ENCODE measurements around the gene MAPK6.

MAPK6 gene

GRCh38 chr15:52023169-52023922 is 4.3 kb downstream of the MAPK6 start:
- H3K4me3 ChIP-seq (ENCODE audit: control insufficient read depth, low read depth, low read length): no peak overlapping the region
- DNase-seq (ENCODE audit: low read depth): no peak
- TF ChIP-seq, protein P1, sequence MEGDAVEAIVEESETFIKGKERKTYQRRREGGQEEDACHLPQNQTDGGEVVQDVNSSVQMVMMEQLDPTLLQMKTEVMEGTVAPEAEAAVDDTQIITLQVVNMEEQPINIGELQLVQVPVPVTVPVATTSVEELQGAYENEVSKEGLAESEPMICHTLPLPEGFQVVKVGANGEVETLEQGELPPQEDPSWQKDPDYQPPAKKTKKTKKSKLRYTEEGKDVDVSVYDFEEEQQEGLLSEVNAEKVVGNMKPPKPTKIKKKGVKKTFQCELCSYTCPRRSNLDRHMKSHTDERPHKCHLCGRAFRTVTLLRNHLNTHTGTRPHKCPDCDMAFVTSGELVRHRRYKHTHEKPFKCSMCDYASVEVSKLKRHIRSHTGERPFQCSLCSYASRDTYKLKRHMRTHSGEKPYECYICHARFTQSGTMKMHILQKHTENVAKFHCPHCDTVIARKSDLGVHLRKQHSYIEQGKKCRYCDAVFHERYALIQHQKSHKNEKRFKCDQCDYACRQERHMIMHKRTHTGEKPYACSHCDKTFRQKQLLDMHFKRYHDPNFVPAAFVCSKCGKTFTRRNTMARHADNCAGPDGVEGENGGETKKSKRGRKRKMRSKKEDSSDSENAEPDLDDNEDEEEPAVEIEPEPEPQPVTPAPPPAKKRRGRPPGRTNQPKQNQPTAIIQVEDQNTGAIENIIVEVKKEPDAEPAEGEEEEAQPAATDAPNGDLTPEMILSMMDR (conservative IDR thresholded peaks at IDR 0.05; ENCODE audit: control insufficient read depth, insufficient read depth, low read depth, low read length): no peak

DNA sequence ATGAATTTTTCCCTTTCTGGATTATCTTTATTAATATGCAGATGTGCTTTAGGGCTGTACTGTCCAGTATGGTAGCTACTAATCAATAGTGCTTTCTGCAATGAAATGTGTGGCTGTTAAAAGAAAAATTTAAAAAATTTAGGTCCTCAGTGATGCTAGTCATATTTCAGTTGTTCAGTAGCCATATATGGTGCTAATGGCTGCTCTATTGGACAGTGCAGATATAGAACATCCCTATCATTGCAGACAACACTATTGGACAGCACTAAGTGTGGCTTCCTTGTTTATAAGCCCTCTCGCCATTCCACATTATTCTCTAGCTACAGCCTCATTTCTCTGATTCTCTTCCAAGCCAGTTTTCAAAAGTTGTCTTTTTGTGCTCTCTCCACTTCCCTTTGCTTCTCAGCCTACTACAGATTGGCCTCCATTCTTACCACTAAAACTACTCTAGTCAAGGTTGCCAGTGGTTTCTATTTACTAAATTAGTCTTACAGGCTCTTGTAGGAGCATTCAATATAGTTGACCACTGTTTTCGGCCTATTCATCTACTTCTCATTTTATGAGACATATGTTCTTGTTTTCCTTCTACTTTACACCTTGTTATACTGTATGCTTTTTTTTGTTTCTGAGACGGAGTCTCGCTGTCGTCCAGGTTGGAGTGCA is 9.5 kb downstream of the MAPK6 start:
- no peak overlapping the region for H3K4me3 ChIP-seq (ENCODE audit: control insufficient read depth, low read depth, low read length)
- TF ChIP-seq, protein P1 (conservative IDR thresholded peaks at IDR 0.05; ENCODE audit: control insufficient read depth, insufficient read depth, low read depth, low read length): no peak
- DNase-seq (ENCODE audit: low read depth): no peak

DNA sequence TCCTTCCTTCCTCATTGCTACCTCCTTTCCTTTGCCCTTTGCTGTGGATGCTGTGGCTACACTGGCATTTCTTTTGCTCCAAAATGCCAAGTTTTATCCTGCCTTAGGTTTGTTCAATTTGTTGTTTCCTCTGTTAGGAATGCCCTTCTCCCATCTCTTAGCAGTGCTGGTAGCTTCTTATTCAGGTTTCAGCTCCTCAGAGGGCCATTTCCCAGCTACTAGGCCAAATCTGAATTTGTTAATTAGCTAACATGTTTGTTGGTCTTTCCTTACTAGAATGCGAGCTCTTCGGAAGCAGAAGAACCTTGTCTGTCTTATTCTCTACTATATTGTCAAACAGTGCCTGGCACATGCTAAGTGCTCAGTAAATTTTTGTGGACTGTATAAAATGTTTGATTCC is 11.0 kb downstream of the MAPK6 start:
- no peak overlapping the region for H3K4me3 ChIP-seq (ENCODE audit: control insufficient read depth, low read depth, low read length)
- TF ChIP-seq, protein P1 (conservative IDR thresholded peaks at IDR 0.05; ENCODE audit: control insufficient read depth, insufficient read depth, low read depth, low read length): no peak
- DNase-seq (ENCODE audit: low read depth): no peak

GRCh38 chr15:52031556-52031955 is 12.5 kb downstream of the MAPK6 start:
- TF ChIP-seq, protein P1 (conservative IDR thresholded peaks at IDR 0.05; ENCODE audit: control insufficient read depth, insufficient read depth, low read depth, low read length): no peak
- peak; percentile 33 for DNase-seq (ENCODE audit: low read depth)
- H3K4me3 ChIP-seq (ENCODE audit: control insufficient read depth, low read depth, low read length): no peak overlapping the region

GRCh38 chr15:52037889-52038505 is 19.0 kb downstream of the MAPK6 start:
- no peak overlapping the region for H3K4me3 ChIP-seq (ENCODE audit: control insufficient read depth, low read depth, low read length)
- DNase-seq (ENCODE audit: low read depth): peak; percentile 41
- TF ChIP-seq, protein P1 (conservative IDR thresholded peaks at IDR 0.05; ENCODE audit: control insufficient read depth, insufficient read depth, low read depth, low read length): no peak

- TF ChIP-seq, protein P1 (conservative IDR thresholded peaks at IDR 0.05; ENCODE audit: control insufficient read depth, insufficient read depth, low read depth, low read length): no peak
- no peak overlapping the region for H3K4me3 ChIP-seq (ENCODE audit: control insufficient read depth, low read depth, low read length)
- DNase-seq (ENCODE audit: low read depth): peak; percentile 37
Measured at GRCh38 chr15:52039925-52040781, 21.1 kb downstream of the MAPK6 start.
